PC-9 (cell line): ENCODE measurements around the gene PCNX1.

Experiments
- EZH2 ChIP-seq: fragments of 200-600 bp; sonication (generic); IDR thresholded peaks from 2 replicates; pipeline ENCODE4 v1.8.0; 2017; ENCODE audit warnings: antibody characterized with exemption, low read depth
- TF ChIP-seq, protein P1 (sequence below): fragments of 200-600 bp; sonication (generic); conservative IDR thresholded peaks from 2 replicates; pipeline ENCODE4 v1.6.1; 2017; ENCODE audit warnings: mixed run types, antibody characterized with exemption, mild to moderate bottlenecking, moderate library complexity

GRCh38 chr14:71004481-71004880 is 97.2 kb downstream of the PCNX1 start:
- TF ChIP-seq, protein P1, sequence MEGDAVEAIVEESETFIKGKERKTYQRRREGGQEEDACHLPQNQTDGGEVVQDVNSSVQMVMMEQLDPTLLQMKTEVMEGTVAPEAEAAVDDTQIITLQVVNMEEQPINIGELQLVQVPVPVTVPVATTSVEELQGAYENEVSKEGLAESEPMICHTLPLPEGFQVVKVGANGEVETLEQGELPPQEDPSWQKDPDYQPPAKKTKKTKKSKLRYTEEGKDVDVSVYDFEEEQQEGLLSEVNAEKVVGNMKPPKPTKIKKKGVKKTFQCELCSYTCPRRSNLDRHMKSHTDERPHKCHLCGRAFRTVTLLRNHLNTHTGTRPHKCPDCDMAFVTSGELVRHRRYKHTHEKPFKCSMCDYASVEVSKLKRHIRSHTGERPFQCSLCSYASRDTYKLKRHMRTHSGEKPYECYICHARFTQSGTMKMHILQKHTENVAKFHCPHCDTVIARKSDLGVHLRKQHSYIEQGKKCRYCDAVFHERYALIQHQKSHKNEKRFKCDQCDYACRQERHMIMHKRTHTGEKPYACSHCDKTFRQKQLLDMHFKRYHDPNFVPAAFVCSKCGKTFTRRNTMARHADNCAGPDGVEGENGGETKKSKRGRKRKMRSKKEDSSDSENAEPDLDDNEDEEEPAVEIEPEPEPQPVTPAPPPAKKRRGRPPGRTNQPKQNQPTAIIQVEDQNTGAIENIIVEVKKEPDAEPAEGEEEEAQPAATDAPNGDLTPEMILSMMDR, result no peak
- TF ChIP-seq EZH2, result no peak
